Peyer's patch (tissue), 4 donors: ENCODE results near the gene SEC11A. TPM values are rescaled to one million over a fixed set of nuclear protein-coding genes. Genes with fewer than 3 reads are reported as not detected.

ENCODE experiments used
- DNase-seq, 3 donors: peaks; one replicate each; pipeline ENCODE4 v3.0.0-alpha.2; 2017 to 2019
- H3K27ac ChIP-seq, 4 donors: fragments of 200-600 bp; sonication (generic); one replicate each; pipeline ENCODE4 v1.5.1; 2016 to 2019
- H3K27me3 ChIP-seq, 2 donors: fragments of 200-600 bp; sonication (generic); one replicate each; pipeline ENCODE4 v1.5.1; 2019
- H3K36me3 ChIP-seq, 3 donors: fragments of 200-600 bp; sonication (generic); one replicate each; pipeline ENCODE4 v1.5.1; 2016 to 2019
- H3K4me1 ChIP-seq, 4 donors: fragments of 200-600 bp; sonication (generic); one replicate each; pipeline ENCODE4 v1.5.1; 2016 to 2019
- H3K4me3 ChIP-seq, 4 donors: fragments of 200-600 bp; sonication (generic); 1 replicate in 3 of 4; 2 replicates in 1 of 4; pipeline ENCODE4 v1.5.1; 2016 to 2019; ENCODE audit warnings: mild to moderate bottlenecking in 1 of 4
- H3K9me3 ChIP-seq, 4 donors: fragments of 200-600 bp; sonication (generic); one replicate each; pipeline ENCODE4 v1.5.1; 2016 to 2019; ENCODE audit warnings: mild to moderate bottlenecking in 1 of 4
- CTCF ChIP-seq, 6 experiments: fragments of 450-650 bp in 4 of 6; fragments of 200-600 bp in 2 of 6; sonication (generic) in 1 of 6; IDR thresholded peaks; one replicate each; pipeline ENCODE4 v1.5.1; 2017 to 2019; ENCODE audit warnings: antibody characterized with exemption in 6 of 6, mild to moderate bottlenecking in 3 of 6, moderate library complexity in 1 of 6
- POLR2A ChIP-seq, 2 donors: fragments of 450-650 bp; IDR thresholded peaks; one replicate each; pipeline ENCODE4 v1.5.1; 2017; ENCODE audit warnings: antibody characterized with exemption in 2 of 2, mild to moderate bottlenecking in 2 of 2, moderate library complexity in 2 of 2
- total RNA-seq, 4 donors: library from RNA; depleted of rRNA; stranded (reverse); fragments of >200 nt; gene quantifications; one replicate each; pipeline ENCODE4 v1.1.0, GENCODE V29; 2016

Gene SEC11A
- total RNA-seq, 4 donors from 2014 or later: 35.9 to 75.1 (median 61.7) TPM

GRCh38 chr15:84734794-84735479 is 19.0 kb upstream of the SEC11A start:
- peak overlapping the region in 3 of 4 donors; percentile 2 to 46 (median 26) for H3K4me3 ChIP-seq
- peak; percentile 68 to 93 (median 89) for DNase-seq
- TF ChIP-seq CTCF (IDR thresholded peaks at IDR 0.05): no peak
- peak; percentile 33 to 51 for TF ChIP-seq POLR2A (IDR thresholded peaks at IDR 0.05)

GRCh38 chr15:84731774-84732173 is 15.8 kb upstream of the SEC11A start:
- no peak for DNase-seq
- no peaks in the 10 kb centered on the region for H3K27me3 ChIP-seq
- no peak for TF ChIP-seq CTCF (IDR thresholded peaks at IDR 0.05)

More at GRCh38 chr15:84734794-84735479, 19.0 kb upstream of the SEC11A start:
- Histone ChIP-seq H3K9me3 (no peaks in the 10 kb centered on the region), H3K4me1 (peaks cover 0 to 14% (median 9%) of the 10 kb centered on the region in 4 donors), H3K27ac (peak overlapping the region; percentile 70 to 85 (median 78)), H3K27me3 (no peaks in the 10 kb centered on the region), H3K36me3 (no peaks in the 10 kb centered on the region)

GRCh38 chr15:84727429-84727828 is 11.5 kb upstream of the SEC11A start:
- H3K27ac ChIP-seq: no peak overlapping the region
- TF ChIP-seq CTCF (IDR thresholded peaks at IDR 0.05) (no peak), POLR2A (IDR thresholded peaks at IDR 0.05) (no peak)
- H3K36me3 ChIP-seq: no peaks in the 10 kb centered on the region
- no peaks in the 10 kb centered on the region for H3K27me3 ChIP-seq
- H3K4me3 ChIP-seq: no peak overlapping the region
- no peak for DNase-seq
- peaks cover 0 to 4% (median 0%) of the 10 kb centered on the region in 4 donors for H3K4me1 ChIP-seq
- H3K9me3 ChIP-seq: no peaks in the 10 kb centered on the region

More at GRCh38 chr15:84731774-84732173, 15.8 kb upstream of the SEC11A start:
- H3K27ac ChIP-seq: no peak overlapping the region
- H3K4me3 ChIP-seq: no peak overlapping the region
- H3K9me3 ChIP-seq: no peaks in the 10 kb centered on the region
- H3K36me3 ChIP-seq: no peaks in the 10 kb centered on the region
- H3K4me1 ChIP-seq: peaks cover 0 to 14% (median 9%) of the 10 kb centered on the region in 4 donors

GRCh38 chr15:84725001-84725491 is 9.1 kb upstream of the SEC11A start:
- peaks cover 0 to 4% (median 0%) of the 10 kb centered on the region in 4 donors for H3K4me1 ChIP-seq
- peak overlapping the region in 3 of 4 donors; percentile 27 to 67 (median 30) for H3K27ac ChIP-seq
- H3K27me3 ChIP-seq: no peaks in the 10 kb centered on the region
- no peak for TF ChIP-seq POLR2A (IDR thresholded peaks at IDR 0.05)
- H3K4me3 ChIP-seq: no peak overlapping the region
- H3K36me3 ChIP-seq: no peaks in the 10 kb centered on the region
- peak in 2 of 3 donors; percentile 59 to 63 for DNase-seq
- H3K9me3 ChIP-seq: no peaks in the 10 kb centered on the region

GRCh38 chr15:84722628-84723027 is 6.7 kb upstream of the SEC11A start:
- DNase-seq: no peak
- Histone ChIP-seq H3K4me1 (peaks cover 0 to 4% (median 0%) of the 10 kb centered on the region in 4 donors), H3K36me3 (no peaks in the 10 kb centered on the region), H3K9me3 (no peaks in the 10 kb centered on the region), H3K27me3 (no peaks in the 10 kb centered on the region), H3K27ac (no peak overlapping the region), H3K4me3 (no peak overlapping the region)
- TF ChIP-seq CTCF (IDR thresholded peaks at IDR 0.05) (no peak), POLR2A (IDR thresholded peaks at IDR 0.05) (no peak)

GRCh38 chr15:84721371-84721770 is 5.4 kb upstream of the SEC11A start:
- no peaks in the 10 kb centered on the region for H3K27me3 ChIP-seq
- H3K36me3 ChIP-seq: no peaks in the 10 kb centered on the region
- H3K27ac ChIP-seq: no peak overlapping the region
- no peak overlapping the region for H3K4me3 ChIP-seq
- peaks cover 0 to 4% (median 0%) of the 10 kb centered on the region in 4 donors for H3K4me1 ChIP-seq
- TF ChIP-seq POLR2A (IDR thresholded peaks at IDR 0.05) (no peak), CTCF (IDR thresholded peaks at IDR 0.05) (no peak)
- DNase-seq: no peak
- H3K9me3 ChIP-seq: no peaks in the 10 kb centered on the region
